Activated CD4-positive, alpha-beta T cell treated with anti-CD3 and anti-CD28 coated beads for 24 hours (primary cell): ENCODE measurements around the gene CD82.
A peak's percentile ranks its signal among the peaks of the same experiment; 100 is the strongest.
"Not testable (repeated sequence)": the region's sequence is repeated elsewhere in the genome, so short reads cannot be mapped to it uniquely, and the experiment has no call there.

Experiments used
- DNase-seq, 2 donors: peaks; one replicate each; pipeline ENCODE4 v3.0.0-alpha.2; 2020; ENCODE audit warnings: low read depth in 2 of 2

Gene CD82

GRCh38 chr11:44533921-44534711, 31.3 kb upstream of the CD82 start:
- no peak for DNase-seq

GRCh38 chr11:44535191-44535980, 30.1 kb upstream of the CD82 start:
- no peak for DNase-seq

- no peak for DNase-seq
These were observed 28.5 kb upstream of the CD82 start for GRCh38 chr11:44536788-44537516.

GRCh38 chr11:44537679-44538078, 27.8 kb upstream of the CD82 start:
- no peak for DNase-seq

- peak; percentile 57 to 64 for DNase-seq
These were observed 26.9 kb upstream of the CD82 start for GRCh38 chr11:44538375-44539054.

- DNase-seq: no peak
These were observed 25.5 kb upstream of the CD82 start for GRCh38 chr11:44539971-44540370.

GRCh38 chr11:44540667-44541066, 24.8 kb upstream of the CD82 start:
- DNase-seq: no peak

- DNase-seq: no peak
These were observed 23.1 kb upstream of the CD82 start for GRCh38 chr11:44542372-44542771.

- DNase-seq: not testable (repeated sequence)
These were observed 18.5 kb upstream of the CD82 start for GRCh38 chr11:44546984-44547383.

GRCh38 chr11:44547534-44547933, 17.9 kb upstream of the CD82 start:
- not testable (repeated sequence) for DNase-seq

- no peak for DNase-seq
These were observed 17.3 kb upstream of the CD82 start for GRCh38 chr11:44548032-44548695.

GRCh38 chr11:44548961-44549749, 16.3 kb upstream of the CD82 start:
- not testable (repeated sequence) for DNase-seq

GRCh38 chr11:44550123-44550522, 15.3 kb upstream of the CD82 start:
- no peak for DNase-seq

GRCh38 chr11:44551456-44552139, 13.9 kb upstream of the CD82 start:
- no peak for DNase-seq

- DNase-seq: no peak
These were observed 10.2 kb upstream of the CD82 start for GRCh38 chr11:44555031-44555800.

GRCh38 chr11:44556735-44557409, 8.6 kb upstream of the CD82 start:
- DNase-seq: peak in 1 of 2 donors; percentile 50

- DNase-seq: no peak
These were observed 8.0 kb upstream of the CD82 start for GRCh38 chr11:44557464-44557863.

GRCh38 chr11:44559207-44559939, 6.1 kb upstream of the CD82 start:
- no peak for DNase-seq
